Measurements from ENCODE around the gene FSTL4.
"Not testable (repeated sequence)": the region's sequence is repeated elsewhere in the genome, so short reads cannot be mapped to it uniquely, and the experiment has no call there.

Gene FSTL4

GRCh38 chr5:133399247-133399891, 213.0 kb downstream of the FSTL4 start:
- peak; percentile 23 for DNase-seq

GRCh38 chr5:133398646-133399101, 213.7 kb downstream of the FSTL4 start:
- DNase-seq, result peak; percentile 78

- DNase-seq, result peak; percentile 18
Observed at GRCh38 chr5:133397990-133398645, 214.2 kb downstream of the FSTL4 start.

GRCh38 chr5:133397348-133397747, 215.0 kb downstream of the FSTL4 start:
- peak; percentile 22 for DNase-seq

GRCh38 chr5:133396814-133397213, 215.5 kb downstream of the FSTL4 start:
- DNase-seq, result peak; percentile 28

- DNase-seq, result peak; percentile 19
Observed at GRCh38 chr5:133396187-133396741, 216.1 kb downstream of the FSTL4 start.

- DNase-seq, result not testable (repeated sequence)
Observed at GRCh38 chr5:133395207-133395606, 217.1 kb downstream of the FSTL4 start.

GRCh38 chr5:133394477-133394817, 217.9 kb downstream of the FSTL4 start:
- not testable (repeated sequence) for DNase-seq

- no peak for DNase-seq
Observed at GRCh38 chr5:133393776-133394476, 218.4 kb downstream of the FSTL4 start.

GRCh38 chr5:133392448-133392847, 219.9 kb downstream of the FSTL4 start:
- no peak for DNase-seq

- DNase-seq, result no peak
Observed at GRCh38 chr5:133391354-133392136, 220.8 kb downstream of the FSTL4 start.

- DNase-seq, result no peak
Observed at GRCh38 chr5:133390416-133391353, 221.7 kb downstream of the FSTL4 start.

- DNase-seq, result no peak
Observed at GRCh38 chr5:133389066-133389590, 223.2 kb downstream of the FSTL4 start.

- no peak for DNase-seq
Observed at GRCh38 chr5:133387621-133388020, 224.7 kb downstream of the FSTL4 start.

- DNase-seq, result no peak
Observed at GRCh38 chr5:133387091-133387490, 225.2 kb downstream of the FSTL4 start.

GRCh38 chr5:133386662-133387061, 225.7 kb downstream of the FSTL4 start:
- peak; percentile 18 for DNase-seq

GRCh38 chr5:133385346-133385745, 227.0 kb downstream of the FSTL4 start:
- no peak for DNase-seq

- no peak for DNase-seq
Observed at GRCh38 chr5:133384903-133385302, 227.4 kb downstream of the FSTL4 start.

- DNase-seq, result no peak
Observed at GRCh38 chr5:133384120-133384855, 228.1 kb downstream of the FSTL4 start.

- DNase-seq, result no peak
Observed at GRCh38 chr5:133383580-133383939, 228.8 kb downstream of the FSTL4 start.

Measured in stimulated activated CD8-positive, alpha-beta memory T cell treated with anti-CD3 and anti-CD28 coated beads, Interleukin-4, amount 100 ng/mL, for 48 hours (primary cell).